Renal pelvis (tissue), 4 donors: ENCODE data around the gene ARHGEF4. TPM values are rescaled to one million over a fixed set of nuclear protein-coding genes. Genes with fewer than 3 reads are reported as not detected.

ENCODE experiments used
- DNase-seq: peaks from one replicate; pipeline ENCODE4 v3.0.0-alpha.2; 2013
- polyA plus RNA-seq, 3 donors: library from polyadenylated mRNA; unstranded; fragments of 120-200 nt; gene quantifications; one replicate each; pipeline ENCODE4 v1.2.1, GENCODE V29; 2013; ENCODE audit not compliant: insufficient read length in 3 of 3

Gene ARHGEF4
- polyA plus RNA-seq, 3 donors = 6.5 to 8.4 (median 8.0) TPM

- DNase-seq = no peak
These were observed 21.6 kb upstream of the ARHGEF4 start for GRCh38 chr2:130814931-130815680.

GRCh38 chr2:130818809-130819208, 17.9 kb upstream of the ARHGEF4 start:
- DNase-seq = no peak

- no peak for DNase-seq
These were observed 17.5 kb upstream of the ARHGEF4 start for GRCh38 chr2:130819226-130819607.

GRCh38 chr2:130819608-130820278, 17.0 kb upstream of the ARHGEF4 start:
- no peak for DNase-seq

- DNase-seq = no peak
These were observed 16.3 kb upstream of the ARHGEF4 start for GRCh38 chr2:130820279-130820861.

DNA sequence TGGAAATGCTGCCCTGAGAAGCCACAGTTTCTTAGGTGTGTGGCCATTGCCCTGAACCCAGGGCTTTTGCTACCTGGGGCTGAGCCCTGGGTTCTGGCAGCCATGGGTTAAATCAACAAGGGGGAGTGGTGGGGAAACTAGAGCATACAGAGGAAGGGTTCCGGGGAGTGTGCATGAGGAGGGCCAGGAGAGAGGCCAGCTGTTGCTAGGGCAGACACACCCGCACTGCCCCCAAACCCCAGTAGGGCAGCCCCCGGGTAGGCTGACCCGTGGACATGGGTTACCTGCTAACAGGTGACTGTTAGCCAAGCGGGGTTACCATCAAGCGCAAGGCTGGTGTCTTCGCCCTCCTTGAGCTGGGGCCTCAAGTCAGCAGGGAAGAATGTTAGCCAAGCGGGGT, 14.8 kb upstream of the ARHGEF4 start:
- no peak for DNase-seq

- no peak for DNase-seq
These were observed 13.9 kb upstream of the ARHGEF4 start for GRCh38 chr2:130822766-130823165.

- DNase-seq = no peak
These were observed 13.4 kb upstream of the ARHGEF4 start for GRCh38 chr2:130823171-130823885.

DNA sequence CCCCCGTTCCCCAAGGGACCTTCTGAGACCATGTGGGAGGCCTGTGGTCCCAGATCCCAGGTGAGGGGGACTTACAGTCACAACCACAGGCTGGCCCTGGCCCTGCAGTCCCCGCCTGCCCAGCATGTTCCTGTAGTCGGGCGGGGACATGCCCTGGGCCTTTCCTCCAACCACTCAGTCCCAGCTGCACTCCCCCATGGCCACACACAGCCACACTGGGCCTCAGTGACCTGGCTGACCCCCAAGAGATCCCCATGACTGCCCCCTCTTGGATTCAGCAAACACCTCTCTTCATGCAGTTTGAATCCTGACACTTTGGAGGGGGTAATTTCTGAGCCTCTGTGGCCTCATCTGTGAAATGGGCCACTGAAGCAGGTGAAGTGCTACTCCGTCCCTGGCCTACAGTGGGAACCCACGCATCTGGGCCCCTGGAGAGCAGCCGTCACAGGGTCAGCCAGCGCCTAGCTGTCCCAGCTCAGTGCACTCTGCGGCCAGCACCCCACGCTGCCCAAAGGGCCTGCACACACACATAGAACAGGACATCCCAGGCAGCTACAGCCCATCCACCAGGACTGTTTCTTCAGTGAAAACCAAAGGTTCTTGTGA, 12.7 kb upstream of the ARHGEF4 start:
- no peak for DNase-seq

DNA sequence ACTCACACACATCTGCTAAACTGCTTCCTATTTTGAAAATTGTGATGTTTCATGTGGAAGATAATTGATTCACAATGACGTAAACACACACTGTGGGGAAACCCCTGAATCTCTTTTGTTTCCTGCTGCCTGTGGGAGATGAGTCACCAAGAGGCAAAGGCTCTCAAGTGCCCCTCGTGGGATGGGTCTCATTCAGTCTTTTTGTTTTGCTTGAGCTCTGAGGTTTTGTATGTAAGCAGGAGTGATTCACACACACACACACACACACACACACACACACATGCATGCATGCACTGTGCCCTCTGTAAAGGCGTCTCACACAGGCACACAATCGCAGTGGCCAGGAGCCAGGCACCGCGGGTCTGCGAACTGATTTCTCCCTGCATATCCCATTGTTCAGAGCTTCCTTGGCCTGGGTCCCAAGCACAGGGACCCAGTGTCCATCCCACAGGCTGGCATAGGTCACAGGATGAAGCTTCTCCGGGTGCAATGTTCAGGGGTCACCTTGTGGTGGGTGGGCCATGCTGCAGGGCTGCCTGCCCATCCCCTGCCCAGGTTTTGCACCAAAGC, 12.1 kb upstream of the ARHGEF4 start:
- no peak for DNase-seq

DNA sequence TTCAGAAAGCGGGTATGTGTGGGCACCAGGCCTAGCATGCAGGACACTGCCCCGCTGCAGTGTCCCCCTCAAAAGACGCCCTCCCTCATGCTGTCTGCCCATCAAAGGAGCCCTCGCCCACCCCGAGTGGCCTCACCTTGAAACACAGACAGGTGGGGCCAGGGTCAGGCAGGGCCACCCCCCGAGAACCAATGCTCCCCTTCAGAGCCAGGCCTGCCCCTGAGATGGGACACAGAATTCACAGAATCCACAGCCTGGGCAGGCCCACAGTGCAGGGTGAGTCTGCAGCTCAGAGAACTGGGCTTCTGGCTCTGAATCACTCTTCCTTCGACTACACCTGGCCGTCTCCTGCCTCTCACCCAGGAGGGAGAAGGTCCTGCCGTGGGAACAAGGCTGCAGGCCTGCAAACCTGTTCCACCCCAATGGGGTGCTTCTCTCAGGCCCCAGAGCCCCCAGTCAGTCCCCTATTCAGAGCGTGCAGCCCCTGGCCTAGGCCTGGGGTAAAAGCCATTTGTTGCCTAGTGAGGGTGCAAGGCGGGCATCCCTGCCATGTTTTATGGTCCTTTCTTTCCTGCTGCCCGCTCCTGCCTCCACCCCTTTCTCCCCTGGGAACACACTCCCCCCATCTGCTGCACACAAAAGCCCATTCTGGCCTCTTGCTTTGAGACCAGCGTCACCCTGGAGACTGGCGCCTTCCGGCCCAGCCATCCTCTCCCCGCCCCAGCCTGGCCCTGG, 11.3 kb upstream of the ARHGEF4 start:
- no peak for DNase-seq

DNA sequence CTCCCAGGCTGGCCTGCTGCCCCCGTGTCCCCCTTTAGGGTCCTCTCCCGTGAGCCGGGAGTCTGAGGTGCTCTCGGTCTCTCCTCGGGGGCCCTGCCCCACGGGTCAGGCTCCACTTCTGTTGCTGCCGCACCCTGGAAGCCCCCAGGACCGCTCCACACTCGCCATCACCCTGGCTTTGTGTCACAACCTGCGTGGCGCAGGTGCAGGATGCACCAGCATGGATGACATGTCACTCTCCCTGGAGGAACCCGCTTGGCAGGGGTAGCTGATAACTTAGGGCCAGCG, 10.8 kb upstream of the ARHGEF4 start:
- DNase-seq = no peak

DNA sequence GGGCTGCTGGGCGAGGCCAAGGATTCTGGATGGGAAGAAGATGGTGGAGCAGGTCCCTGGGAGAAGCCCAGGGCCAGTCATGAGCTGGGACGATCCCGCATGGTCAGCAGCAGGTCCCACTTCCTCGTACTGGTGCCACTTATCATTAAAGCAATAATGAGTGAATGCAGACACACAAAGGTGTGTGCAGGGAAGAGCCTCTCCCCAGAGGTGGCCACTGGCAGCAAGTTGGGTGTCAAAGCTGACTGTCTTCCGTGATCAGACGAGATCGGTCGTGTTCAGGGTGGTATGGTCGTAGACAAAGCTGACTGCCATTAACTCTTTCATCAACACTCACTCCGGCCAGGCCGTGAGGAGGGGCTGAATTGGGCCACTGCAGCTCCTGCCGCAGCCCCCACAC, 10.3 kb upstream of the ARHGEF4 start:
- DNase-seq = no peak

DNA sequence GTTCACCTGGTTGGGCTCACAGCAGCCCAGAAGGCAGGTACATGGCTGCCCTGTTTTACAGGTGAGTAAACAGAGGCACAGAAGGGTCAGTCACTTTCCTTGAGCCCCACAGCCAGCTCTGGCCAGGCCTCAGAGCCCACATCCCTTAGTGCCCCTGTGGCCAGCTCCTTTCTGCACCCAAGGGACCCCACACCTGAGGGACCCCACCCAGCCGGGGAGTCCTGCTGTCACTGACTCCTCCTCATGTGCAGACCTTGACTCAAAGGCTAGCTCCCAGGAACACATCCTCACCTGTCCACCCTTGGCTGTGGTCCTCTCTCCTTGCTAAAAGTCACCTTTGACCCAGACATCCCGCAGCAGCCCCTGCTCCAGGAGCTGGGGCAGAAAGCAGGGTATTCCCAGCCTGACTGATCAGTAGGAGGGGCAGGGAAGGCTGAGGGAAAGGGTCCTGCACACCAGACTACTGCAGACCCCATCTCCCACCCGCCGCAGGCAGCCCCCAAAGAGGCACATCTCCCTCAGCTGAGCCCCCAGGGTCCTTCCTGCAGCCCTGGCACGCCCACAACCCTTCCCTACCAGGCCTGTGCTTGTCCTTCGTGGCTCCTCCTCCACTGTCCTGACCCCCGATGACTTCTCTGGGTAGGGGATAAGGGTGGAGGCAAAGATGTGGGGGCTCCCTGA, 9.8 kb upstream of the ARHGEF4 start:
- DNase-seq = no peak

GRCh38 chr2:130827502-130828251, 9.0 kb upstream of the ARHGEF4 start:
- DNase-seq = no peak

- DNase-seq = no peak
These were observed 8.3 kb upstream of the ARHGEF4 start for GRCh38 chr2:130828461-130828860.

DNA sequence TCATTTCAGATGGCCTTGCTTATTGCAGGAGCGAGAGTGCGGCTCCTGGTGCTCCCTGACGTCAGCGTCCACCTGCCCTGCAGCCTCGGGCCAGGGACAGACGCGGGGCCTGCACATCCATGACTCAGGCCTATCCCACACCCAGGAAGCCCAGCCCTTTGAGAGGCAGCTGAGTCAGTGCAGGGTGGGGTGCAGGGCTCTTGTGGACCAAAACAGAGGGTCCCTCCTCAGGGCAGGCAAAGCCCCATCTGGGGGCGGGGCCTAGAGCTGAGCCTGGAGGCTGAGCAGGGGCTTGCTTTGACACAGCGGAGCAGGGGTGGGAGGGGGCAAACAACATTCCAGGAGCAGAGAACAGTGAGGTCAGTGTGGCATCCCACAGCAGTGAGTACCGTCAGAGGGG, 7.7 kb upstream of the ARHGEF4 start:
- DNase-seq = no peak

DNA sequence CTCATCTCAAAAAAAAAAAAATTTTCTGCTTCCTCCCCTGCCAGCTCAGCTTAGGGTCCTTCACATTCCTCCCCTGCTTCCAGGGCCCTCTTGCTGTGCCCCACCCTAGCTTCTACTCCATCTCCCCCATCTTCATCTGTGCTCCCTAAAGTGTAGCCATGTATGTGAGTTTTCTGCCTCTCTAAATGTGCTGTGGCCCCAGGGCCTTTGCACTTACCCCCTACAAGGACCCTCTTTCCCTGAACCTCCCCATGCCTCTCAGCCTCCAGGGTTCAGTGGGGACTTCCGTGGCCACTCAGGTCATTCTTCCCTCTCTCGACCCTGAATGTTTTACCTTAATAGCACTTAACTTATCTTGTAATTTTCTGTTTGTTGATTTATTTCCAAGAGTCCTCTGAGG, 6.2 kb upstream of the ARHGEF4 start:
- DNase-seq = no peak

DNA sequence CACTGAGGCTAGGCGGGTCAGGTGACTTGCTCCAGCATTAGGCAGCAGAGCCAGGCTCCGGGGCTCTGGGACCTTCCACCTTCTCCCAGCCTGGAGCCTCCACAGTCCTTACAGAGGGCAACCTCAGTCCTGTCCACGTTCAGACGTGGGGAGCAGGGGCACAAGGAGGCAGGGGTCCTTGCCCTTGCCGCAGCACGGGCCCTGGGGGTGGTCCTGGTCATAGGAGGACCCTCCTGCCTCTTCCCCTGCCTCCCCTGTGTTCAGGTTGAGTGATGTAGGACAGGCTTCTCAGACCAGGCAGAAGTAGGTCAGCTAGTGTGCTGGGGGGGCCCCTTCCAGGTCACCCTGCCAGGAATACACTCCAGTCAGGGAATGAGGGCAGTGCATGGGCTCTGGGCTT, 5.4 kb upstream of the ARHGEF4 start:
- DNase-seq = no peak

DNA sequence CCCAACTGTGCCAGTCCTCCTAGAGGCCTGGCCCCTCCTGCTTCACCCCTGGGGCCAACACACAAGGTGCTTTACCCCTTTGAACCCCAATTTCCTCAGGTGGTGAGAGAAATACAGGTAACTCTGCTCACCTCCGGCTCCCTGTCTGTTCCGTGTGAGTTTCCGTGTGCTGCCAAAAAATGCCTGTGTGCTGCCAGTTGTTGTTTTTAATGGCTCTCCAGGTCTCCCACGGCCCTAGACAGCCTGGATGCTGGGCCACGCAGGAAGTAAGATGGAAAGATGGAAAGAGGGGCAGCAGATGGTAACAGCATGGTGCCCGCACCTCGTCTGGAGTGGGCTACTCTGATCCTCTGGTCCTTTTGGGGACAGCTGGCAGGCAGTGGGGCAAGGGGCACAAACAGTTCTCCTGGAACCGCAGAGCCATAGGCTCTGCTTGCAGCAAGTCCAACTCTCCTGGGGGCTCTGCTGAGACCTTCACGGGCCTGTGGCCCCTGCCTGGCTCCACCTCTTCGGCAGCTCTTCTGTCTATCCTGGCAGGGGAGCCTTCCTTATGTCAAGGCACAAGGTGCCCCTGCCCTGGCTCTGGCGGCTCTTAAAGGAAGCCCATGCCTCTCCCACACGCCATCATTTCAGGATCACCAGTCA, 4.3 kb upstream of the ARHGEF4 start:
- no peak for DNase-seq
